ENCODE measurements around the gene UQCC3.

- TF ChIP-seq, protein P1, sequence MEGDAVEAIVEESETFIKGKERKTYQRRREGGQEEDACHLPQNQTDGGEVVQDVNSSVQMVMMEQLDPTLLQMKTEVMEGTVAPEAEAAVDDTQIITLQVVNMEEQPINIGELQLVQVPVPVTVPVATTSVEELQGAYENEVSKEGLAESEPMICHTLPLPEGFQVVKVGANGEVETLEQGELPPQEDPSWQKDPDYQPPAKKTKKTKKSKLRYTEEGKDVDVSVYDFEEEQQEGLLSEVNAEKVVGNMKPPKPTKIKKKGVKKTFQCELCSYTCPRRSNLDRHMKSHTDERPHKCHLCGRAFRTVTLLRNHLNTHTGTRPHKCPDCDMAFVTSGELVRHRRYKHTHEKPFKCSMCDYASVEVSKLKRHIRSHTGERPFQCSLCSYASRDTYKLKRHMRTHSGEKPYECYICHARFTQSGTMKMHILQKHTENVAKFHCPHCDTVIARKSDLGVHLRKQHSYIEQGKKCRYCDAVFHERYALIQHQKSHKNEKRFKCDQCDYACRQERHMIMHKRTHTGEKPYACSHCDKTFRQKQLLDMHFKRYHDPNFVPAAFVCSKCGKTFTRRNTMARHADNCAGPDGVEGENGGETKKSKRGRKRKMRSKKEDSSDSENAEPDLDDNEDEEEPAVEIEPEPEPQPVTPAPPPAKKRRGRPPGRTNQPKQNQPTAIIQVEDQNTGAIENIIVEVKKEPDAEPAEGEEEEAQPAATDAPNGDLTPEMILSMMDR (conservative IDR thresholded peaks at IDR 0.05 in 1 of 2, IDR thresholded peaks at IDR 0.05 in 1 of 2; ENCODE audit: low read depth in 1 of 2, low read length in 2 of 2), result no peak
- TF ChIP-seq EZH2 (IDR thresholded peaks at IDR 0.05; ENCODE audit: low read length, missing control alignments), result no peak
These were observed 35.4 kb downstream of the UQCC3 start for GRCh38 chr11:62706850-62707247.
